ENCODE data around the gene FAM181A. TPM values are rescaled to one million over a fixed set of nuclear protein-coding genes. Genes with fewer than 3 reads are reported as not detected.

The FAM181A gene
- not detected in 5 replicates for total RNA-seq (2022; extraction: Qiagen RNA extraction)

DNA sequence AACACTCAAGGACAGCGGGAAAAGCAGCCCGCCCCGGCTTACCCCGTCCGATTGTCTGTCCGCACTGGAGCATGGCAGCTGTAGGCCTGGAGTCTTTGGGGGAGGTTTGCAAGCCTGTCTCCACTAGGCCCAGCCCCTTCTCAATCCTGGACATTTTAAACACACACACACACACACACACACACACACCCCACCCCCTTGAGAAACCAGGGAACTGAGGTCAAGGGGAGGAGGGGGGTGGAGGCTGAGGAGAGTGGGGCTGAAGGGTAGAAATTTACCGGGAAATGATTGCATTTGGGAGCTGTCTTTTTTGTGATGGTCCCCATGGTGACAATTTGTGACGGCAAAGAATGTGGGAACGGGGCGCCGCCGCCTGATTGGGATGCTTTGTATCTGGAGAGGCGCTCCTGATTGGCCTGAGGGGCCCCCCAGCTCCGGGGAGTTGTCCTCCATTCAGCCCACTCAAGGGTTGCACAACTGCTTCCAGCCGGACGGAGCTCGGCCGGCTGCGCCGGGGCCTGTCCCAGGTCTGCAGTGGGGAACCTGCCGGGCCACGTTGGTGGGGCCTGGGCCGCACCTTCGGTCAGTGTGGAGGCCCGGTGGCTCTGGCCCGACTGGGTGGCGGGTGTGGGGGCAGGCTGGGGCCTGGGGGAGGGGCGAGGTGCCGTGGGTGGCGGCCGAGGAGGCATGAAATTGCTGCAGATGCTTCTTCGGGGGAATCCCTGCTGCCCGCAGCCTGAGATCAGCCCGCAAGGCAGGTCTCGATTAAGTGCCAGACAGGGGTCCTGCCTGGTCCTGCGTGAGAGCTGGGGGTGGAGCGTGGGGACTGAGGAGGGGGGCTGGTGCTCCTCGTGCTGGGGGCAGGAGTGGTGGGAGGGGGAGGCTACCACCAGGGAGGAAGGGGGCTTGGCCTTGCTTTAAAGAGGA is at the start of gene FAM181A:
Gene FAM181A, plus strand, starts transcription at position 472 of the 927 bp plus-strand sequence. CDS start 942 bp downstream, outside the sequence.

DNA sequence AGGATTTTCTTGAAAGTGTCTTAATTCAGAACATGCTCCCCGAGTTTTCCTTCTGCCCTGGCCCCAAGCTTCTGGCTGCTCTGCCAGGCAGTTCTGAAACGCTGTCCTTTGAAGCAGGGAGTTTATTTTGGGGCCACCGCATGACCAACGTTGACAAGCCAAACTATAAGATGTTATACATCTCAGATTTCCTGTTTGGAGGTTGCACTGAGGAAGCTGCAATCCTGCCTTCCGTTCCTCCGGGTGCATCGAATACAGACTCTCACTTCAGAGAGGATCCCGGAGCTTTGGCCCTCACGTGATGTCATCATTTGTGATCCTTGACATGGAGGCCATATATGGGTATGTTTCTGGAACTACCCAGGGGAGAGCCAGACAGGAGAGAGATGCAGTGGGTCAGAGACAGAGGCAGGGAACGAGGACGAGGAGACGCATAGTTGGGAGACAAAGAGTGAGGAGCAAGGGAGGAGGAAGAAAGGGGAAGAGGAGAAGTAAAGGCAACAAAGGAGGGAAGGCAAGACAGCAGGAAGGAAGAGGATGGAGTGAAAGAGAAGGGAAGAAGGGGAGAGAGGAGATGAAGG is 49.4 kb downstream of the FAM181A start, which contains the start of gene ASB2:
Gene ASB2, minus strand, starts transcription at position 94 of the 581 bp plus-strand sequence. CDS start 12,031 bp downstream, outside the sequence.

Other genes starting within 250 kb of the FAM181A start
- gene PRIMA1, start 138.9 kb upstream of the FAM181A start, total RNA-seq (2022; extraction: Qiagen RNA extraction), result 0.28 to 0.47 TPM (median 0.32 TPM) in 5 replicates
- 0.67 to 1.4 TPM (median 0.80 TPM) in 5 replicates for gene ASB2, start 49.2 kb downstream of the FAM181A start, total RNA-seq (2022; extraction: Qiagen RNA extraction)
- gene CCDC197, start 70.0 kb downstream of the FAM181A start, total RNA-seq (2022; extraction: Qiagen RNA extraction), result not detected in 5 replicates
- 2.5 to 3.6 TPM (median 3.0 TPM) in 5 replicates for gene OTUB2, start 99.0 kb downstream of the FAM181A start, total RNA-seq (2022; extraction: Qiagen RNA extraction)
- gene DDX24, start 153.9 kb downstream of the FAM181A start, total RNA-seq (2022; extraction: Qiagen RNA extraction), result 176 to 188 TPM (median 182 TPM) in 5 replicates
- gene IFI27L1, start 154.0 kb downstream of the FAM181A start, total RNA-seq (2022; extraction: Qiagen RNA extraction), result 19.1 to 22.6 TPM (median 20.0 TPM) in 5 replicates
- 0.49 to 1.5 TPM (median 1.2 TPM) in 5 replicates for gene IFI27, start 183.4 kb downstream of the FAM181A start, total RNA-seq (2022; extraction: Qiagen RNA extraction)
- 53.0 to 60.8 TPM (median 60.8 TPM) in 5 replicates for gene IFI27L2, start 202.3 kb downstream of the FAM181A start, total RNA-seq (2022; extraction: Qiagen RNA extraction)
- 0.21 to 0.60 TPM (median 0.42 TPM) in 5 replicates for gene PPP4R4, start 247.0 kb downstream of the FAM181A start, total RNA-seq (2022; extraction: Qiagen RNA extraction)

Measured in A549 treated with Mapracorat at 1 μM for 4 hours (cell line).